ENCODE data around the gene AKR1C2.
"Not testable (repeated sequence)": the region's sequence is repeated elsewhere in the genome, so short reads cannot be mapped to it uniquely, and the experiment has no call there.

The AKR1C2 gene

GRCh38 chr10:5030989-5031388, 27.3 kb upstream of the AKR1C2 start:
- no peak overlapping the region for H3K4me3 ChIP-seq (replicated peaks; ENCODE audit: low read depth, low read length)

GRCh38 chr10:5025461-5025881, 21.8 kb upstream of the AKR1C2 start:
- not testable (repeated sequence) for H3K36me3 ChIP-seq (ENCODE audit: control insufficient read depth, insufficient read depth, low read length); DNase-seq (ENCODE audit: extremely low read depth, insufficient read length); H3K27me3 ChIP-seq (replicated peaks; ENCODE audit: control insufficient read depth, insufficient read depth, low read length); H3K4me3 ChIP-seq (replicated peaks; ENCODE audit: low read depth, low read length)

More at GRCh38 chr10:5030989-5031388, 27.3 kb upstream of the AKR1C2 start:
- no peaks in the 10 kb centered on the region for H3K27me3 ChIP-seq (replicated peaks; ENCODE audit: control insufficient read depth, insufficient read depth, low read length)
- no peaks in the 10 kb centered on the region for H3K36me3 ChIP-seq (ENCODE audit: control insufficient read depth, insufficient read depth, low read length)
- TF ChIP-seq CTCF (IDR thresholded peaks at IDR 0.05; ENCODE audit: insufficient read depth, low read length, poor library complexity, severe bottlenecking): no peak
- DNase-seq (ENCODE audit: extremely low read depth, insufficient read length): no peak

- Histone ChIP-seq H3K36me3 (ENCODE audit: control insufficient read depth, insufficient read depth, low read length) (no peaks in the 10 kb centered on the region), H3K27me3 (replicated peaks; ENCODE audit: control insufficient read depth, insufficient read depth, low read length) (no peaks in the 10 kb centered on the region), H3K4me3 (replicated peaks; ENCODE audit: low read depth, low read length) (no peak overlapping the region)
- no peak for TF ChIP-seq CTCF (IDR thresholded peaks at IDR 0.05; ENCODE audit: insufficient read depth, low read length, poor library complexity, severe bottlenecking)
- no peak for DNase-seq (ENCODE audit: extremely low read depth, insufficient read length)
Observed at GRCh38 chr10:5023177-5023805, 19.6 kb upstream of the AKR1C2 start.

GRCh38 chr10:5021624-5022290, 18.1 kb upstream of the AKR1C2 start:
- H3K36me3 ChIP-seq (ENCODE audit: control insufficient read depth, insufficient read depth, low read length); DNase-seq (ENCODE audit: extremely low read depth, insufficient read length); H3K27me3 ChIP-seq (replicated peaks; ENCODE audit: control insufficient read depth, insufficient read depth, low read length); H3K4me3 ChIP-seq (replicated peaks; ENCODE audit: low read depth, low read length): not testable (repeated sequence)

- H3K36me3 ChIP-seq (ENCODE audit: control insufficient read depth, insufficient read depth, low read length); DNase-seq (ENCODE audit: extremely low read depth, insufficient read length); H3K27me3 ChIP-seq (replicated peaks; ENCODE audit: control insufficient read depth, insufficient read depth, low read length); H3K4me3 ChIP-seq (replicated peaks; ENCODE audit: low read depth, low read length): not testable (repeated sequence)
Observed at GRCh38 chr10:5019770-5020612, 16.3 kb upstream of the AKR1C2 start.

GRCh38 chr10:5018671-5019277, 15.1 kb upstream of the AKR1C2 start:
- not testable (repeated sequence) for H3K4me3 ChIP-seq (replicated peaks; ENCODE audit: low read depth, low read length); H3K36me3 ChIP-seq (ENCODE audit: control insufficient read depth, insufficient read depth, low read length); DNase-seq (ENCODE audit: extremely low read depth, insufficient read length); H3K27me3 ChIP-seq (replicated peaks; ENCODE audit: control insufficient read depth, insufficient read depth, low read length)

GRCh38 chr10:5018134-5018533, 14.5 kb upstream of the AKR1C2 start:
- DNase-seq (ENCODE audit: extremely low read depth, insufficient read length): no peak
- H3K4me3 ChIP-seq (replicated peaks; ENCODE audit: low read depth, low read length): no peak overlapping the region
- TF ChIP-seq CTCF (IDR thresholded peaks at IDR 0.05; ENCODE audit: insufficient read depth, low read length, poor library complexity, severe bottlenecking): no peak
- no peaks in the 10 kb centered on the region for H3K36me3 ChIP-seq (ENCODE audit: control insufficient read depth, insufficient read depth, low read length)
- no peaks in the 10 kb centered on the region for H3K27me3 ChIP-seq (replicated peaks; ENCODE audit: control insufficient read depth, insufficient read depth, low read length)
